ENCODE measurements around the gene NEK9.

The NEK9 gene

DNA sequence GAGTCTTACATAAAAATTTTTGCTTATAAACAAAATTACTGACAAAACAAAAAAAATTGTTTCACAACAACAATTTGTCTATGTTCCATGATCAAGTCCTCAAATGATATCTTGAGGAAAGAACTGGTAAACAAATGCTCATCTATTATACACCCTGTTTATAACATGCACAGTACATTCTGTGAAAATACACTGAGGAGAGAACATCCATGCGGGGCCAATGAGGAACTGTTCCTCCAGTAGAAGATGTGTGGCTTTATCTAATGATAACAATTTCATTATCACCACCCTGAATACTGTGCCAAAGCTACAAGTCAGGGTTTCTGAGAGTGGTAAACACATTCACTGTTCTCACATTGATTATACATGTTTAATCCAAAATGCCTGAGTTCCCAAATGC lies 86.3 kb downstream of the NEK9 start:
- no peak for DNase-seq (ENCODE audit: low read depth in 2 of 2)

DNA sequence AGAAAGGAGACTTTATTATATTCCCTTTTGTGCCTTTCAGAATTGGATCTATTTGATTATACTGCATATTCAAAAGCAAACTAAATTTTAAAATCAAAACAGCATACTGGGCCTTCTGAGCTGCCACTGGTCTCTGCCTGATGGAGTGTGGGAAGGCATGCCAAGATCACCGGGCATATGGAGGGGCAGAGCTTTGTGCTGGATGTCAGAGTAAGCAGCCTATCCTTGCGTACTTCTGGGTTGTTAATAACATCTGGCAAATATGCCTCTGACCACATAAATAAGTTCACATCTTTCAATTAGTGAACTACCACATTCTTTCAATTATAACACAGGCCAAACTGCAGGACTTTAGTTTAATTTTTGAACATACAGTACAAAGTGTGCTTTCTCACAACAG lies 93.9 kb downstream of the NEK9 start:
- no peak for DNase-seq (ENCODE audit: low read depth in 2 of 2)

DNA sequence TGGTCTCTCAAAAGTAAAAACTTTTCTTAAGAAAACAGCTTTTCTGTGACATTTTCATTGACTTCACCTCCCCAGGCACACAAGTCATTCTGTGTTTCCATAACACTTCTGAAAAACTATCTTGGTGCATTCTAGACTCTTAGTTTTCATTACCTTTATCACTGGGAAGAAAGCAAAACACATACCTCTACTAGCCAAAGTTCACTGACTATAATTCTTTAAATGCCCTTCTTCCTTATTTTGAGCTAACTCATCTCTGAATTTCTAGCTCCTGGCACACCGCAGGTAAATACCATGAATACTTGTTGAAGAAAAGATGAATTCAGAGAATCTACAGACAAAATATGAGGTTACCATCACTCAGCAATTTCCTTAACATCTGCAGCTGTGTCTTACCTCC lies 96.7 kb downstream of the NEK9 start:
- DNase-seq (ENCODE audit: low read depth in 2 of 2), result no peak

Data from stimulated activated CD8-positive, alpha-beta memory T cell treated with anti-CD3 and anti-CD28 coated beads, Interleukin-2, amount 100 ng/mL, for 1 hour (primary cell).